Measurements from ENCODE around the gene NMBR. TPM values are rescaled to one million over a fixed set of nuclear protein-coding genes. Genes with fewer than 3 reads are reported as not detected.
"Not testable (repeated sequence)": the region's sequence is repeated elsewhere in the genome, so short reads cannot be mapped to it uniquely, and the experiment has no call there.

The NMBR gene
- total RNA-seq, 1 donor: not detected

GRCh38 chr6:142030115-142030619 is 116.8 kb downstream of the NMBR start:
- no peak overlapping the region for H3K4me2 ChIP-seq (ENCODE audit: insufficient read depth, low read length)
- no peaks in the 10 kb centered on the region for H3K79me2 ChIP-seq (ENCODE audit: insufficient read depth, low read length)
- H2AFZ ChIP-seq (ENCODE audit: low read length): peak overlapping the region; percentile 10
- no peak for DNase-seq (ENCODE audit: insufficient read length, low spot score, missing footprints)
- peaks cover 4% of the 10 kb centered on the region for H3K9me3 ChIP-seq (ENCODE audit: low read depth, low read length)
- no peaks in the 10 kb centered on the region for H3K4me1 ChIP-seq (ENCODE audit: insufficient read depth, low read length)
- TF ChIP-seq CTCF (IDR thresholded peaks at IDR 0.05; ENCODE audit: extremely low read depth, low read depth, low read length): no peak
- H4K20me1 ChIP-seq (ENCODE audit: insufficient read depth, low read length): no peaks in the 10 kb centered on the region
- peak overlapping the region; percentile 31 for H3K4me3 ChIP-seq (ENCODE audit: insufficient read depth, low read length)
- no peaks in the 10 kb centered on the region for H3K27me3 ChIP-seq (ENCODE audit: insufficient read depth, low read length)
- no peaks in the 10 kb centered on the region for H3K36me3 ChIP-seq (ENCODE audit: insufficient read depth, low read length)
- no peak overlapping the region for H3K27ac ChIP-seq (ENCODE audit: low read depth, low read length)

GRCh38 chr6:142028527-142028926 is 118.4 kb downstream of the NMBR start:
- Histone ChIP-seq H4K20me1 (ENCODE audit: insufficient read depth, low read length) (no peaks in the 10 kb centered on the region), H3K27ac (ENCODE audit: low read depth, low read length) (no peak overlapping the region), H3K36me3 (ENCODE audit: insufficient read depth, low read length) (no peaks in the 10 kb centered on the region), H3K4me2 (ENCODE audit: insufficient read depth, low read length) (no peak overlapping the region), H3K4me1 (ENCODE audit: insufficient read depth, low read length) (no peaks in the 10 kb centered on the region), H3K79me2 (ENCODE audit: insufficient read depth, low read length) (no peaks in the 10 kb centered on the region), H3K27me3 (ENCODE audit: insufficient read depth, low read length) (no peaks in the 10 kb centered on the region), H3K4me3 (ENCODE audit: insufficient read depth, low read length) (no peak overlapping the region), H2AFZ (ENCODE audit: low read length) (no peak overlapping the region), H3K9me3 (ENCODE audit: low read depth, low read length) (peaks cover 4% of the 10 kb centered on the region)
- no peak for TF ChIP-seq CTCF (IDR thresholded peaks at IDR 0.05; ENCODE audit: extremely low read depth, low read depth, low read length)
- no peak for DNase-seq (ENCODE audit: insufficient read length, low spot score, missing footprints)

GRCh38 chr6:142027804-142028203 is 119.1 kb downstream of the NMBR start:
- H3K9me3 ChIP-seq (ENCODE audit: low read depth, low read length); H3K4me1 ChIP-seq (ENCODE audit: insufficient read depth, low read length); H3K79me2 ChIP-seq (ENCODE audit: insufficient read depth, low read length): not testable (repeated sequence)

GRCh38 chr6:142027074-142027473 is 119.8 kb downstream of the NMBR start:
- no peak overlapping the region for H3K27ac ChIP-seq (ENCODE audit: low read depth, low read length)
- peaks cover 4% of the 10 kb centered on the region for H3K9me3 ChIP-seq (ENCODE audit: low read depth, low read length)
- no peaks in the 10 kb centered on the region for H3K79me2 ChIP-seq (ENCODE audit: insufficient read depth, low read length)

More at GRCh38 chr6:142027804-142028203, 119.1 kb downstream of the NMBR start:
- not testable (repeated sequence) for H3K27me3 ChIP-seq (ENCODE audit: insufficient read depth, low read length); H3K4me2 ChIP-seq (ENCODE audit: insufficient read depth, low read length); DNase-seq (ENCODE audit: insufficient read length, low spot score, missing footprints); H3K4me3 ChIP-seq (ENCODE audit: insufficient read depth, low read length); H3K36me3 ChIP-seq (ENCODE audit: insufficient read depth, low read length); H3K27ac ChIP-seq (ENCODE audit: low read depth, low read length); H2AFZ ChIP-seq (ENCODE audit: low read length); H4K20me1 ChIP-seq (ENCODE audit: insufficient read depth, low read length)

More at GRCh38 chr6:142027074-142027473, 119.8 kb downstream of the NMBR start:
- DNase-seq (ENCODE audit: insufficient read length, low spot score, missing footprints): no peak
- no peaks in the 10 kb centered on the region for H3K36me3 ChIP-seq (ENCODE audit: insufficient read depth, low read length)
- no peaks in the 10 kb centered on the region for H3K27me3 ChIP-seq (ENCODE audit: insufficient read depth, low read length)
- H3K4me2 ChIP-seq (ENCODE audit: insufficient read depth, low read length): no peak overlapping the region
- H2AFZ ChIP-seq (ENCODE audit: low read length): no peak overlapping the region
- no peak for TF ChIP-seq CTCF (IDR thresholded peaks at IDR 0.05; ENCODE audit: extremely low read depth, low read depth, low read length)
- H3K4me1 ChIP-seq (ENCODE audit: insufficient read depth, low read length): no peaks in the 10 kb centered on the region
- H3K4me3 ChIP-seq (ENCODE audit: insufficient read depth, low read length): no peak overlapping the region
- no peaks in the 10 kb centered on the region for H4K20me1 ChIP-seq (ENCODE audit: insufficient read depth, low read length)

Data from osteoblast (primary cell).